SU-DHL-6 (cell line): ENCODE data around the gene C2CD3.

Experiments used
- CTCF ChIP-seq: fragments of 200-600 bp; sonication (generic); IDR thresholded peaks from one replicate; pipeline ENCODE4 v1.5.1; 2017; ENCODE audit warnings: antibody characterized with exemption, mild to moderate bottlenecking, low read length, moderate library complexity; ENCODE audit not compliant: insufficient read depth, poor library complexity, severe bottlenecking
- EZH2phosphoT487 ChIP-seq: fragments of 200-600 bp; sonication (generic), shearing (Covaris generic); conservative IDR thresholded peaks from 2 replicates; pipeline ENCODE4 v1.6.1; 2018; ENCODE audit warnings: mild to moderate bottlenecking, antibody characterized with exemption, low read length, moderate library complexity, mixed read lengths

GRCh38 chr11:73976451-73977151, 194.2 kb downstream of the C2CD3 start:
- TF ChIP-seq CTCF: no peak
- no peak for TF ChIP-seq EZH2phosphoT487
